Kidney epithelial cell (primary cell): ENCODE data around the gene NCOA6. TPM values are rescaled to one million over a fixed set of nuclear protein-coding genes. Genes with fewer than 3 reads are reported as not detected.

Experiments
- DNase-seq: peaks from one replicate; pipeline ENCODE4 v3.0.0-alpha.2; 2010; ENCODE audit warnings: low read depth
- H3K27me3 ChIP-seq: 2 replicates; pipeline ENCODE4 v1.6.0; 2011; ENCODE audit warnings: low read length; ENCODE audit not compliant: control insufficient read depth, insufficient read depth
- H3K36me3 ChIP-seq: 2 replicates; pipeline ENCODE4 v1.5.1; 2011; ENCODE audit warnings: low read length; ENCODE audit not compliant: control insufficient read depth, insufficient read depth
- H3K4me3 ChIP-seq: 2 replicates; pipeline ENCODE4 v1.5.1; 2011; ENCODE audit warnings: low read depth, mild to moderate bottlenecking, control low read depth, low read length
- CTCF ChIP-seq: IDR thresholded peaks from 2 replicates; pipeline ENCODE4 v1.5.1; 2011; ENCODE audit warnings: mild to moderate bottlenecking, moderate library complexity, low read length, control low read depth, inconsistent platforms; ENCODE audit not compliant: insufficient read depth, poor library complexity, severe bottlenecking
- total RNA-seq: library from RNA; depleted of rRNA; stranded (reverse); fragments of >200 nt; gene quantifications from 2 replicates; pipeline ENCODE4 v1.2.3, GENCODE V29; 2015

Gene NCOA6
- total RNA-seq, 1 donor from 2014 or later, result 18.0 TPM

GRCh38 chr20:34774886-34775285, 50.6 kb downstream of the NCOA6 start:
- Histone ChIP-seq H3K4me3 (no peak overlapping the region), H3K36me3 (no peaks in the 10 kb centered on the region), H3K27me3 (no peaks in the 10 kb centered on the region)
- no peak for DNase-seq
- no peak for TF ChIP-seq CTCF

- no peak for TF ChIP-seq CTCF
- no peak for DNase-seq
- Histone ChIP-seq H3K36me3 (no peaks in the 10 kb centered on the region), H3K4me3 (no peak overlapping the region), H3K27me3 (no peaks in the 10 kb centered on the region)
These were observed 51.0 kb downstream of the NCOA6 start for GRCh38 chr20:34774449-34774848.

GRCh38 chr20:34773726-34774125, 51.7 kb downstream of the NCOA6 start:
- no peak for TF ChIP-seq CTCF
- no peak overlapping the region for H3K4me3 ChIP-seq
- no peaks in the 10 kb centered on the region for H3K36me3 ChIP-seq
- no peaks in the 10 kb centered on the region for H3K27me3 ChIP-seq
- DNase-seq, result no peak

GRCh38 chr20:34772437-34772836, 53.0 kb downstream of the NCOA6 start:
- H3K36me3 ChIP-seq, result no peaks in the 10 kb centered on the region
- no peaks in the 10 kb centered on the region for H3K27me3 ChIP-seq
- no peak overlapping the region for H3K4me3 ChIP-seq
- no peak for DNase-seq
- no peak for TF ChIP-seq CTCF

GRCh38 chr20:34771680-34772081, 53.8 kb downstream of the NCOA6 start:
- no peak for DNase-seq
- Histone ChIP-seq H3K27me3 (no peaks in the 10 kb centered on the region), H3K4me3 (no peak overlapping the region), H3K36me3 (no peaks in the 10 kb centered on the region)
- no peak for TF ChIP-seq CTCF

GRCh38 chr20:34768096-34768495, 57.4 kb downstream of the NCOA6 start:
- H3K4me3 ChIP-seq, result no peak overlapping the region
- no peak for DNase-seq
- TF ChIP-seq CTCF, result no peak
- no peaks in the 10 kb centered on the region for H3K27me3 ChIP-seq
- no peaks in the 10 kb centered on the region for H3K36me3 ChIP-seq
